DMS114 treated with DMSO at 0.1 percent for 48 hours (cell line): ENCODE data around the gene PCDHGA2.
"Not testable (repeated sequence)": the region's sequence is repeated elsewhere in the genome, so short reads cannot be mapped to it uniquely, and the experiment has no call there.

ENCODE experiments used
- DNase-seq: peaks from one replicate; lab custom pipeline; 2025; ENCODE audit not compliant: unreplicated experiment; lab: John Stamatoyannopoulos, UW

The PCDHGA2 gene

GRCh38 chr5:141338538-141339306 is at the start of gene PCDHGA2:
PCDHGA2 (plus strand) TSS chr5:141338760.
- DNase-seq, result no peak

- no peak for DNase-seq
Observed at GRCh38 chr5:141298376-141298775, 40.2 kb upstream of the PCDHGA2 start.

GRCh38 chr5:141303756-141304155 is 34.8 kb upstream of the PCDHGA2 start, which contains the start of gene SLC25A2:
SLC25A2 (minus strand) TSS chr5:141304049; CDS start chr5:141303865, 184 bp downstream.
- no peak for DNase-seq

- DNase-seq, result no peak
Observed at GRCh38 chr5:141306630-141307029, 31.9 kb upstream of the PCDHGA2 start.

GRCh38 chr5:141313711-141314110 is 24.8 kb upstream of the PCDHGA2 start:
- DNase-seq, result no peak

- not testable (repeated sequence) for DNase-seq
Observed at GRCh38 chr5:141316963-141317362, 21.6 kb upstream of the PCDHGA2 start.

GRCh38 chr5:141319202-141319601 is 19.4 kb upstream of the PCDHGA2 start:
- DNase-seq, result no peak

- no peak for DNase-seq
Observed at GRCh38 chr5:141319699-141320098, 18.9 kb upstream of the PCDHGA2 start.

- peak; percentile 86 for DNase-seq
Observed at GRCh38 chr5:141320225-141321169, 18.1 kb upstream of the PCDHGA2 start, which contains the start of gene TAF7. TAF7 (minus strand) TSS chr5:141320784; CDS start chr5:141320044, 740 bp downstream.

- no peak for DNase-seq
Observed at GRCh38 chr5:141322261-141322660, 16.3 kb upstream of the PCDHGA2 start.

GRCh38 chr5:141326088-141326854 is 12.3 kb upstream of the PCDHGA2 start:
- peak; percentile 26 for DNase-seq

- no peak for DNase-seq
Observed at GRCh38 chr5:141328231-141328630, 10.3 kb upstream of the PCDHGA2 start.

- DNase-seq, result no peak
Observed at GRCh38 chr5:141330299-141331080, 8.1 kb upstream of the PCDHGA2 start, which contains the start of gene PCDHGA1. PCDHGA1 (plus strand) TSS chr5:141330514.

- not testable (repeated sequence) for DNase-seq
Observed at GRCh38 chr5:141332571-141332970, 6.0 kb upstream of the PCDHGA2 start.

- DNase-seq, result not testable (repeated sequence)
Observed at GRCh38 chr5:141340781-141341354, 2.3 kb downstream of the PCDHGA2 start.

- no peak for DNase-seq
Observed at GRCh38 chr5:141342773-141343172, 4.2 kb downstream of the PCDHGA2 start.

- DNase-seq, result peak; percentile 76
Observed at GRCh38 chr5:141343242-141343952, 4.8 kb downstream of the PCDHGA2 start, which contains the start of gene PCDHGA3. PCDHGA3 (plus strand) TSS chr5:141343829; CDS start chr5:141344034, 205 bp downstream.

GRCh38 chr5:141343953-141344463 is 5.4 kb downstream of the PCDHGA2 start:
- peak; percentile 52 for DNase-seq

- no peak for DNase-seq
Observed at GRCh38 chr5:141345327-141345726, 6.8 kb downstream of the PCDHGA2 start.
